CD1c-positive myeloid dendritic cell (primary cell): ENCODE data around the gene FBXW4.

Experiments used
- DNase-seq: peaks from one replicate; pipeline ENCODE4 v3.0.0-alpha.2; 2016; ENCODE audit errors: extremely low spot score

Gene FBXW4

GRCh38 chr10:101585841-101586240, 109.1 kb downstream of the FBXW4 start:
- no peak for DNase-seq

GRCh38 chr10:101580486-101581399, 114.2 kb downstream of the FBXW4 start:
- DNase-seq = no peak

- DNase-seq = no peak
Observed at GRCh38 chr10:101579516-101579870, 115.5 kb downstream of the FBXW4 start.

GRCh38 chr10:101578803-101579515, 116.0 kb downstream of the FBXW4 start:
- no peak for DNase-seq

GRCh38 chr10:101578192-101578591, 116.8 kb downstream of the FBXW4 start:
- DNase-seq = no peak

GRCh38 chr10:101577121-101577871, 117.7 kb downstream of the FBXW4 start:
- DNase-seq = no peak

- DNase-seq = no peak
Observed at GRCh38 chr10:101576211-101576863, 118.6 kb downstream of the FBXW4 start.

- no peak for DNase-seq
Observed at GRCh38 chr10:101575580-101576210, 119.3 kb downstream of the FBXW4 start.

- DNase-seq = no peak
Observed at GRCh38 chr10:101575091-101575490, 119.9 kb downstream of the FBXW4 start.

GRCh38 chr10:101573885-101574753, 120.9 kb downstream of the FBXW4 start:
- no peak for DNase-seq

- no peak for DNase-seq
Observed at GRCh38 chr10:101572785-101573184, 122.2 kb downstream of the FBXW4 start.

- DNase-seq = no peak
Observed at GRCh38 chr10:101572126-101572525, 122.8 kb downstream of the FBXW4 start.

- DNase-seq = no peak
Observed at GRCh38 chr10:101571271-101571925, 123.6 kb downstream of the FBXW4 start.

- peak; percentile 21 for DNase-seq
Observed at GRCh38 chr10:101570428-101571270, 124.3 kb downstream of the FBXW4 start.

- DNase-seq = peak; percentile 86
Observed at GRCh38 chr10:101569622-101570427, 125.1 kb downstream of the FBXW4 start.

- DNase-seq = no peak
Observed at GRCh38 chr10:101569323-101569621, 125.7 kb downstream of the FBXW4 start.

GRCh38 chr10:101568054-101568745, 126.8 kb downstream of the FBXW4 start:
- DNase-seq = no peak
